Central memory CD4-positive, alpha-beta T cell (primary cell): ENCODE measurements around the gene LLPH.

Source experiments
- DNase-seq: peaks from one replicate; pipeline ENCODE4 v3.0.0; 2022

The LLPH gene

GRCh38 chr12:66087365-66087943, 43.1 kb downstream of the LLPH start:
- DNase-seq: no peak

GRCh38 chr12:66085998-66086397, 44.6 kb downstream of the LLPH start:
- DNase-seq: no peak

DNA sequence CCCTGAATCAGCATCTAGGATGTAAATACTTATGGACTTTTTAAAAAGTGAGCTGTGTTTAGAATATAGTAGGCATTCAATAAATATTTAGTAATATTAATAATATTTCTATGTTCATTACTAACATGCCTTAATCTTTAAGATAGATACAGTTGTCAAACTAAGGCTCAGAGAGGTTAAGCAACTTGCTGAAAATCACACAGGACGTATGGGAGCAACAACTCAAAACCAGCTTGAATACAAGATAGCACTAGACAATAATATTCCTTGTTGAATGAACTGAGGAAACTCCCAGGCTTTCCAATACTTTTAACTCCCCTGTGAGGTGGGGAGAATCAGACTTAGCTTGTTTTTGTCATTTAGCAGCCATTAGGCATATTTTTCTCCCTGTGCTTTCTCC, 45.3 kb downstream of the LLPH start:
- DNase-seq: no peak

- DNase-seq: no peak
Measured at GRCh38 chr12:66083766-66084165, 46.8 kb downstream of the LLPH start.

- DNase-seq: no peak
Measured at GRCh38 chr12:66082744-66083143, 47.8 kb downstream of the LLPH start.

GRCh38 chr12:66080791-66081190, 49.8 kb downstream of the LLPH start:
- DNase-seq: no peak

GRCh38 chr12:66077542-66077941, 53.0 kb downstream of the LLPH start:
- DNase-seq: no peak

DNA sequence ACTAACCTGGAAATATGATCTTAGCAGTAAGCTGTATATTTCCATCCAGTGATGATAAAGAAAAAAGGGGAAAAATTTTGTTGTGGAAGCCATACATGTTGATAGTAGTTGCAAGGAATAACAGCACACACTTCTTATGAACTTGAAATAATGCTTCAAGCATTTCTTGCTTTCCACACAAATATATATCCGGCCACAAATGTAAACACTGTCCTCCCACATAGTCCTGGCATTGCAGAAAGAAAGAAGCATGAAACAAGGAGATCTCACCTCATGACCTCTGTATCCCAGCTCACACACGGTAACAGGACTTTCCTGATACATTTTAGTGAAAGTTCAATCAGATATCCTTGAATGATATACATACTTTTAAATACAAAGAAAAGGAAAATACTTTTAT, 56.0 kb downstream of the LLPH start:
- no peak for DNase-seq

DNA sequence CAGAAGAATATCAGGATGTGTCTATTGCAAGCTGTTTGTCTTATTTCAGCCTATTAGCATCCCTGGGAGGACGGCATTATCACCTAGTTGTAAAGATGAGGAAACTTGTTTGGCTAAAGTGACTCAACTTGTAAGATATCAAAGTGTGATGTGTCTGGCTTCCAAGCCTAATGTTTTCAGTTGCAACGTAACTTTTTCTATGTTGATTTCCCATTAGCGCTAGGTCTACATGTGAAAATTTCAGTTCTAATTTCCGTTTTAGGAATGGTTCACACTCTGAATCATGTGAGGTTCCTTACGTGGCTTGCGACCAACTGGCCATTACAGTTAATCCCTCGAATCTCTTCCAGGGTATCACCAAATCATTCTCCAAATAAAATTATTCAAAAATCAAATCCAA, 58.0 kb downstream of the LLPH start:
- no peak for DNase-seq

- DNase-seq: no peak
Measured at GRCh38 chr12:66072135-66072534, 58.4 kb downstream of the LLPH start.

GRCh38 chr12:66071549-66071948, 59.0 kb downstream of the LLPH start:
- no peak for DNase-seq

- DNase-seq: no peak
Measured at GRCh38 chr12:66070378-66071120, 60.0 kb downstream of the LLPH start.

- DNase-seq: no peak
Measured at GRCh38 chr12:66066929-66067523, 63.5 kb downstream of the LLPH start.
